Subcutaneous preadipocyte (primary cell): Measurements from ENCODE around the gene USP9Y. TPM values are rescaled to one million over a fixed set of nuclear protein-coding genes. Genes with fewer than 3 reads are reported as not detected.

ENCODE experiments used
- total RNA-seq: library from RNA; depleted of rRNA; stranded (reverse); fragments of >200 nt; gene quantifications from 2 replicates; pipeline ENCODE4 v1.2.3, GENCODE V29; 2012

Gene USP9Y
- total RNA-seq, result not detected in 2 replicates

GRCh38 chrY:12701181-12701695, at the start of gene USP9Y:
Gene USP9Y (plus strand): TSS chrY:12701231. CDS start chrY:12709448, 8,217 bp downstream.

GRCh38 chrY:12904618-12905516, 203.8 kb downstream of the USP9Y start, which contains the start of gene DDX3Y:
Gene DDX3Y (plus strand): TSS chrY:12904868. CDS start chrY:12904937, 69 bp downstream.

Other genes with a start within 250 kb of the USP9Y start
- gene DDX3Y, start 203.6 kb downstream of the USP9Y start, total RNA-seq, result under 0.01 TPM in 2 replicates